Activated CD4-positive, alpha-beta T cell treated with anti-CD3 and anti-CD28 coated beads for 24 hours (primary cell): ENCODE measurements around the gene STX2.
"Not testable (repeated sequence)": the region's sequence is repeated elsewhere in the genome, so short reads cannot be mapped to it uniquely, and the experiment has no call there.

Experiments
- DNase-seq, 2 donors: peaks; one replicate each; pipeline ENCODE4 v3.0.0-alpha.2; 2020; ENCODE audit warnings: low read depth in 2 of 2

STX2 gene

GRCh38 chr12:130764475-130765185, 74.4 kb downstream of the STX2 start:
- no peak for DNase-seq

DNA sequence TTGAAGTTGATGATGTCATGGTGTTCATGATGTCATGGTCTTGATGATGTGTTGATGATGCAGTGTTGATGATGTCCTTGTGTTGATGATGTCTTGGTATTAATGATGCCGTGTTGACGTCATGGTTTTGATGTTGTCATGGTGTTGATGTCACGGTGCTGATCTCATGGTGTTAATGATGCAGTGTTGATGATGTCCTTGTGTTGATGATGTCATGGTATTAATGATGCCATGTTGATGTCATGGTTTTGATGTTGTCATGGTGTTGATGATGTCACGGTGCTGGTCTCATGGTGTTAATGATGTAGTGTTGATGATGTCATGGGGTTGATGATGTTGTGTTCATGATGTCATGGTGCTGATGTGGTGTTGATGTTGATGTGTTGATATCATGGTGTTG, 75.0 kb downstream of the STX2 start:
- DNase-seq, result no peak

GRCh38 chr12:130762319-130762675, 76.8 kb downstream of the STX2 start:
- no peak for DNase-seq

- peak; percentile 42 to 46 for DNase-seq
Measured at GRCh38 chr12:130761537-130762318, 77.3 kb downstream of the STX2 start.

- no peak for DNase-seq
Measured at GRCh38 chr12:130754234-130754901, 84.7 kb downstream of the STX2 start.

- DNase-seq, result no peak
Measured at GRCh38 chr12:130752692-130753230, 86.3 kb downstream of the STX2 start.

DNA sequence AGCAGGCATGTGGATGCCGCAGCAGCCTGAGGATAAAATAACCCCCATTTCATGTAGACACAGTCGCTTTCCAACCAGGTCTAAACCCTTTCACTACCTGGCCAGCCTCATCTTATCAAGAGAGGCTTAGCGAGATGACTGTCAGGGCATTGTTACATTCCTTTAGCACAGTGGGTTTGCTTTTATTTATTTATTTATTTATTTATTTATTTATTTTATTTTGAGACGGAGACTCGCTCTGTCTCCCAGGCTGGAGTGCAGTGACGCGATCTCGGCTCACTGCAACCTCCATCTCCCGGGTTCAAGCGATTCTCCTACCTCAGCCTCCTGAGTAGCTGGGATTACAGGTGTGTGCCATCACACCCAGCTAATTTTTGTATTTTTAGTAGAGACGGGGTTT, 87.0 kb downstream of the STX2 start:
- not testable (repeated sequence) for DNase-seq

- DNase-seq, result no peak
Measured at GRCh38 chr12:130748786-130749185, 90.3 kb downstream of the STX2 start.

DNA sequence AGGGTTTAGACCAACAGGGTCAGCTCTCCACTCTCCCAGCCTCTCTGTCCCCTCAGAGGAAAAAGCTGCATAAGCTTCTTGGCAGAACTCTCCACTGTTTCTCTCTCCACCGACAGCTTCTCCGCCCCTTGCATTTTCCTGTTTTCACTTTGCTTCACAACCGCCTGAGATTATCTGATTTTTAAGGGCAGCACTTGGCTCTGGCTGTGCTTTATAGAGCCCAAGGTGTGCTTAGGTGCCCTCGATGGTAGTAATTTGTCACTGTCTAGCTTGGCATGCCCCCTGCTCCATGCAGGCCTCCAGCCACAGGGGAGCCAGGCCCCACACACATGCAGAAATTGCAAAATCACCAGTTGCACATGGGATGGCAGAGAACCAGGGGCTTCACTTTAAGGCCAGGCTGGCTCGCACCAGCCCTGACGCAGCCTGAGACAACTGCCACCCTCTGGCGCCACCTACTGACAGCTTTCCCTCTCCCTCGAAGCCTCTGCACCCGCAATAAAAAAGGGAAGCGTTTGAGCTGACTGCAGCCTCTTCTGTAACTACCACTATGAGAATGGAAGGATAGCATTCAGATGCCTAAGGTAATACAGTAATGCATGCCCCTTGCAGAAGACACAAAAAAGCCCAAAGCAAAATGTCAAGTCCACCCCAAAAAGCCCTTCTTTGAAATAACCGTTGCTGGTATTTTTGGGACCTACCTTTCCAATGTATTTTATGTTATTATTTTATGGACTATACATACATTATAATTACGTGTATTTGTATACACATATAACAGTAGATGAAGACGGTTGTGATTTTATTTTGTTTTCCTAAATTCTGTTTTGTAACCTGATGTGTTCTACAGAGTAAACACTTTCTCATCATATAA, 90.9 kb downstream of the STX2 start:
- DNase-seq, result peak; percentile 64 to 74

DNA sequence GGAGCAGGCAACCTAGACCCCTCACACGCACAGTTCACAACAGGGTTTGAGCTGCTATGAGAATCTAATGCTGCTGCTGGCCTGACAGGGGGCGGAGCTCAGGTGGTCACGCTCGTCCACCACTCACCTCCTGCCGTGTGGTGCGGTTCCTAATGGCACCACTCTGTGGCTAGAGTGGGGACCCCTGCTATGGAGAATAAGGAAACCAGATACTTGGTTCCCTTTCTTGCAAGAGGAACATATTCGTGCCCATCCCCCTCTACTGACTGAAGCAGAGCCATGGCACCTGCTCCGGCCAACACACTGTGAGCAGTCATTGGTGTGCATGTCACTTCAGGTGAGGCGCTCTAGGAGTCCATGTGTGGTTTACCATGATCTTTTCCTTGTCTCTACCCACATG, 92.5 kb downstream of the STX2 start:
- no peak for DNase-seq

GRCh38 chr12:130745921-130746320, 93.1 kb downstream of the STX2 start:
- DNase-seq, result no peak

- DNase-seq, result no peak
Measured at GRCh38 chr12:130744274-130744673, 94.8 kb downstream of the STX2 start.

DNA sequence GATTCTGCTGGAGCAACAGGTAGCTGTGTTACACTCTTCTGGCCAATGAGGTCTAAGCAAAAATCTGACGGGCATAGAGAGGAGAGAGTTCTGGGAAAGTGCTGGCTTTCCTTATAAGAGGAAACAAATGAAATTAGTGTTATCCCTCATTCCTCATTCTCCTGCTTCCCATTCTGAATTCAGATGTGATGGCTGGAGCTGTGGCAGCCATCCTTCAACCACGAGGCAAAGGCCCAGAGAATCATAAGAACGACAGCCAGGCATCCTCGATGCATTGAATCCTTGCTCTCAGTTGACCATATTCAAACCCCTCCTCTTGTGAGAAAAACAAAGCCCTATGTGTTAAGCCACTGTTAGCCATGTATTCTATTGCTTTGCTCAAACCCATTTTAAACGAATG, 95.4 kb downstream of the STX2 start:
- DNase-seq, result no peak

DNA sequence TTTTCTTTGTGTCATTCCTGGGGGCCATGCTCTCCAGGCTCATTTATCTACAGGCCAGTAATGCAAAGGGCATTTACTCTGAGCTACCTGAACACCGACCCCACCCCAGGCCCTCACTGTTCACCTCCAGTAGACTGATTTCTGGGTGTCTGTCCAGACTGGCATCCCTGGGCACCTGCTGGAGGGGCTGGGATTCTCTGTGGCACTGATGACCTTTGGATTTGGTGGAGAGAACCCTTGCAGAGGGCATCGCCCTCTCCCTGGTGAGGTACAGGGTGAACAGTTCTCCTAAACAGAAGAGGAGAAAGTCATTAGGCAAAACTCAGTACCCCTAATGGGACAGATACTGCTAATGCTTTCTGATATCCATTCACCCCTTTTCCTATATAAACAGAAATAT, 95.9 kb downstream of the STX2 start:
- DNase-seq, result no peak

- DNase-seq, result no peak
Measured at GRCh38 chr12:130742716-130743115, 96.3 kb downstream of the STX2 start.

GRCh38 chr12:130742112-130742511, 96.9 kb downstream of the STX2 start:
- no peak for DNase-seq
